NCI-H524 (cell line): ENCODE measurements around the gene RAET1L.
"Not testable (repeated sequence)": the region's sequence is repeated elsewhere in the genome, so short reads cannot be mapped to it uniquely, and the experiment has no call there.

Experiments used
- DNase-seq, 2 experiments: peaks; one replicate each; lab custom pipeline; 2025; lab: John Stamatoyannopoulos, UW

The RAET1L gene

DNA sequence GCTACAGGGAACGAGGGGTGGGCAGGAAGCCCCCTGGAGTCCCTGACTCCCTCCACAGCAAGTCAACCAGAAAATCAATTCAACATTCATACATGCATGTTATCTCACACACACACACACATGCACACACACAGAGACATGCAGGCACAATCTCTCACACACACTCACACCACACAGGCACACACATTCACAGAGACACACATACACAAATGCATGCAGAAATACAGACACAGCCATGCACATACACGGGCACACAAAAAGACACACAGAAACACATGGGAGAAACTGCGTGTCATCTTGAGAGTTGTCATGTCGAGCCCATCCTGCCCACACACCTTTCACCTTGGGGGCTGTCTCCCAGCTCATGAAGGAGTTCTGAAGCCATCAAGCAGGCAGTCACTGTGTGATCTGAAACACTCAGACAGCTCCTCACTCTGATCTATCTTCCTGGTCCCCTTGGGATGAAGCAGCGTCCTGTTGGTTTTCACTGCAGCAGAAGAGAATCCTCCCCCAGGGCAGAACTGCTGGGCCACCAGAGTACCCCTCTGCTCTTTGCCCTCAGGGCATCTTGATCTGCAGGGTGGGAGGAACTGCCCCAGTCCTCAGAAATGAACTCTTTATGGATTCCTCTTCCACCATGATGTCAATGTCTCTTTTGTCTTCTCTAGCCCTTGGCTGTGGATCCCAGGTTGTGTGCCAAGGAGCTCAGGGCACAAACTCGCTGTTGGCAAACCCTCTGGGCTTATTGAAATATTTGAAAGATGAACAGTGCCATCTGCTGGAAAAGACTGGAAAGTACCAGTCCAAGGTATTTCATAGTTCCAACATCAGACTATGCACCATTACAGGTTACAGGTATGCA lies 8.8 kb downstream of the RAET1L start:
- peak; percentile 56 to 85 for DNase-seq

DNA sequence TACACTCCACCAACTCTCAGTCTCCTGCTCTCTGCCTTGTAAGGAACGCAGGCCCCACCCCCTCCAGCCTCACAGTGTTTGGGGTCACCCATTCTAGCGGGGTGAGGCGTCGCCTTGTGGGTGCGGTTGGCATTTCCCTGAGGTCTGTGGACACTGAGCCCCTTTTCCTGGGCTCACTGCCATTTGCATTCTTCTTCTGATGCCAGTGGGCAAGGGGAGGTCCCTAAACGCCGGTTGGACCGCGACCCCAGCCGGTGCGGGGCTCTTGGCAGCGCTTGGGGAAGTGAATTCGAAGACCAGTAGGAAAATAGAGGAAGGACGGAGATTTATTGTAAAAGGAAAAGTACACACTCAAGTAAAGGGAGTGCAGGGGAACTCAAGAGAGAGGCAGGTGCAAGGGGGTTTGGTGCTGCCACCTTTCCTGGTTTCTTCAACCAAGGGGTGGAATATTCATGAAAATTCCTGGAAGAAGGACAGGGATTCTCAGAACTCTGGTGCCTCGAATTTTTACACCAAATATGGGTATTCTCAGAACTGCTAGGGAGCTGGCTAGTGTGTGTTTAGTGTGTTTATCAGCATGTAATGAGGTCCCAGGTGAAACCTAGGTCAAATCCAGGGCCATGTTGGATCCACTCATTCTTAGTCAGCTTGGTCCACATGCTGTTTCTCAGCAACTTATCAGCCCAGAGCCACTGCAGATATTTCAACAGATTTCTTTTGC lies 9.9 kb downstream of the RAET1L start:
- DNase-seq = peak in 1 of 2 experiments; percentile 57

DNA sequence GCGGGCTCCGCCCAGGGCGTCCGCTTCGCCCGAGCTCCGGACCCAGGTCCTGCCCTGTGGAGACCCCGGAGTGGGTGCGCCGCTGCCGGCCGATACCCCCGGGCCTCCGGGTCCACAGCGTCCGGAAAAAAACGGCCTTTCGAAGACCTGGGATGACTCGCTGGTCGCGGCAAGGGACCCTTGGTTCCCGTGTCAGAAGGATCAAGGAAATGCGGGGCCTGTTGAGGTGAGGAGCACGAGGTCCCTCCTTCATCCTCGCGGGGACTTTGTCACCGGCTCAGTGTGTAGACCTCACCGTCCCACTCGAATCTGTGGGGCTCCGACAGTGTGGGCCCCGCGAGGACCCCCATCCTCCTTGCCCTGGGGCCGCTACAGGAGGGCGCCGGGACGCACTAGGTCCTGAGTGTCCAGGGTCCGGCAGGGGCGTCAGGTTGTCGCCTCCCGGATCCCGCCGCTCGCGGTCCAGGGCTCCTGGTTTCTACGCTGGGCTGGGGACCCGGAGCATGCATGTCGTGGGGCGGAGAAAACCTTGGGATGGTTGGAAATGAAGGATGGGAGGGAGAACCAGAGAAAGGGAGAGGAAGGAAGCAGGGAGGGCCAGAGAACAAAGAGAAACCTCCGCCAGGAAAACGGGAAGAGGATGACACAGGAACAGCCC lies 10.6 kb downstream of the RAET1L start:
- not testable (repeated sequence) for DNase-seq

DNA sequence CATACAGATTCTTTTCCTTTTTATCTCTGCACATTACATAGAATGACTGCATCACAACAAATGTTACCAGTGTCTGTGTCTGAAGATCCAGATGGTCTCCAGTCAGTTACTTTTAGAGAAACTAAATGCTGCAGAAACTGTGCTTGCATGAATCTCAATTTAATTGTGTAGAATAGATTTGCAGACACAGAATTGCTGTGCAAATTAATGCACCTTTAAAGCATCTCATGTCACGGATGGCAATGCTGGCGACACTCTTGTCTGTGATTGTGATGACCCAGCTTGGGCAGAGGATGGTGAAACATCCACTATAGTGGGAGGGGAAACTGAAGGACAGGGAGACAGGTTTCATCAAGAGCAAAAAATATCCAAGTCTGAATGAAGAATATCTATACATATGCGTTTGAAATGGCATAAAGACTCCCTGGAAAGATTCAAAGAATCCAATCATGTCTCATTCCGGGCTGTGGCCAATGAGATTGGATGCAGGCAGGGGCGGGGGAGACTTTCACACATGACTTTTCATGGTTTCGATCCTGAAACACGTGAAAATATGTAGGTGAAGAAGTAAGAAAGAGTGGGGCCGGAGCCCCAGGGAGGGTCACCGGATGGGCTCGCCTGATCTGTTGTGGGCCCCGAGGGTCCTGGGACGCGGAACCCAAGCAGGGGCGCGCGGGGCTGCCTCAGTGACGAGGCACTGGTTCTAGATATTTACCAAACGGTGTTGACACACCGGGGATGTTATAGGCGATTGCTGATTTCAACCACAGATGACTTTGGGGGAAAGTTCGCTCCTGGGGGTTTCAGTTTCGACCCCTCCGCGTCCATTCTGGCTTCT lies 11.3 kb downstream of the RAET1L start:
- not testable (repeated sequence) for DNase-seq

DNA sequence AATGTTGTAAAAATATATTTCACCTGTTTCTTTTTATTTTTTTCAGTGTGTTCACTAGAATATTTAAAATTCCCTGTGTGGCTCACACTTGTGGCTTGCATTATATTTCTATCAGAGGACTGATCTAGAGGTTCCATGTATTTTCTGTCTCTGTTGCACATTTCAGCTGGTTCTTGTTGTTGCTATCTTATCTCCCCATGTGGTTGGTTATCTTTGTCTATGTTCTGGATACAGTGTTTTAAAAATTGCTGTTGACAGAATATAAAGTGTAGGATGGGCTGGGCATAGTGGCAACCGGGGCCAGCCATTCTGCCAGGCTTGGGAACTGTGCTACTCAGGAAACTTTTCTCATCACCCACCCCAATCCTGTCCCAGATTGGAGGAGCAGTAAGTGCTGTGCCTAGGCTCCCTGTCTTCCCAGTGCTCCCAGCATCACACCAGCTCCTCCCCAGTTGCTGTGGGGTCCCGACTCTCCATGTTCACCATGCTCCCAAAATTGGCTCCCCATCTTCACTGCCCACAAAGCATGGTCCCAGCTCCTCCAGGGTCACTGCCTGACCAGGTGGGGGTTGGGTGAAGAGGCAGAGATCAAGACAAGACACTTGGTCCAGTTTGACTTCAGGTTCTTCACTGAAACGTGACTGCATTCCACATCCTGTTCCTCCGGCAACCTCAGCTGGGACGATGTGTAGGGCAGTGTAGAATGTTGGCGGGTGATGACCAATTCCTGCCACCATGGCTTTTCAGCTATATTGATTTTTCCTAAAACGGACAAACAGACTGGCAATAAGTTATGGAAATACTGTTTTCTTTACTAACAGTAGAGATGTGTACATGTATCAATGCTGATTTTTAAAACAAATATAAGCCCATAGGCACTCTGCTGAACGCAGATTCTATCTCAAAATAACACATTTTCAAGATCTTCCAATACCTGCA lies 12.2 kb downstream of the RAET1L start:
- not testable (repeated sequence) for DNase-seq

DNA sequence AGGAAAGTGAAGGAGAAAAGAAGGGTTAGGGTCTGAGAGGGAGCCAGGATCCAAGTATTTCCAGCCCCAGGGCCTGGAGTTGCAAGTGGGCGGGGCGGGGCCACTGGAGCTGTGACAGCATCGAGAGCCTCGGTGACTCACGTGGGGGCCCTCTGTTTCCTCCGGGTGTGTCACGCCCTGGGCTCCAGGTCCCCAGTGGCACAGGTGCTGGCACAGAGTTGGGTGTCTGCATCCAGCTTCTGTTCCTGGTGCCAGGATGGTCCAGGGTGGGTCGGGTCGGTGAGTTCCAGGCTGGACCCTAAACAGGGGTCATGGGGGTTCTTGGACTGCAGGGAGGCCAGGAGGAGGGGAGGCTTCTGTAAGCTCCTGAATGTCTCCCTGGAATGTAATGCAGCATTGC lies 16.7 kb downstream of the RAET1L start:
- DNase-seq = no peak

DNA sequence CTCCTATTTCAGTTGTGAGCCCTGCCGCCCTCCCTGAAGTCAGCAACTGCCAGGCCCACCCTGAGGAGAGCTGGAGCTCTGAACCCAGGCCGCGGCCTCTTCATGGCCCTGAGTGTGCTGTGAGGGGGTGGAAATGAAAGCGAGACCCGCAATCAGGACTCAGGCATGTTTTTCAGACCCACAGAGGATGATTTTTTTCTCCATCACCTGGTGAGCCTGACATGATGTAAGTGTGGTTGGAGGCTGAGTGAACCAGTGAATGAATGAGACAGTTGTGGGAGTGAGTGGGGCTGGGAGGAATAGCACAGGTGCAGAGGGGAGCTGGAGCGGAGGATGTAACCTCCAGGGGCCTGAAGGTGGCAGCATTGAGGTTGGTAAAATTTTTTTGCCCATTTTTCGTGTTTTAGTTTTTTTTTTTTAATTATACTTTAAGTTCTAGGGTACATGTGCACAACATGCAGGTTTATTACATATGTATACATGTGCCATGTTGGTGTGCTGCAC lies 18.3 kb downstream of the RAET1L start:
- peak in 1 of 2 experiments; percentile 24 for DNase-seq

DNA sequence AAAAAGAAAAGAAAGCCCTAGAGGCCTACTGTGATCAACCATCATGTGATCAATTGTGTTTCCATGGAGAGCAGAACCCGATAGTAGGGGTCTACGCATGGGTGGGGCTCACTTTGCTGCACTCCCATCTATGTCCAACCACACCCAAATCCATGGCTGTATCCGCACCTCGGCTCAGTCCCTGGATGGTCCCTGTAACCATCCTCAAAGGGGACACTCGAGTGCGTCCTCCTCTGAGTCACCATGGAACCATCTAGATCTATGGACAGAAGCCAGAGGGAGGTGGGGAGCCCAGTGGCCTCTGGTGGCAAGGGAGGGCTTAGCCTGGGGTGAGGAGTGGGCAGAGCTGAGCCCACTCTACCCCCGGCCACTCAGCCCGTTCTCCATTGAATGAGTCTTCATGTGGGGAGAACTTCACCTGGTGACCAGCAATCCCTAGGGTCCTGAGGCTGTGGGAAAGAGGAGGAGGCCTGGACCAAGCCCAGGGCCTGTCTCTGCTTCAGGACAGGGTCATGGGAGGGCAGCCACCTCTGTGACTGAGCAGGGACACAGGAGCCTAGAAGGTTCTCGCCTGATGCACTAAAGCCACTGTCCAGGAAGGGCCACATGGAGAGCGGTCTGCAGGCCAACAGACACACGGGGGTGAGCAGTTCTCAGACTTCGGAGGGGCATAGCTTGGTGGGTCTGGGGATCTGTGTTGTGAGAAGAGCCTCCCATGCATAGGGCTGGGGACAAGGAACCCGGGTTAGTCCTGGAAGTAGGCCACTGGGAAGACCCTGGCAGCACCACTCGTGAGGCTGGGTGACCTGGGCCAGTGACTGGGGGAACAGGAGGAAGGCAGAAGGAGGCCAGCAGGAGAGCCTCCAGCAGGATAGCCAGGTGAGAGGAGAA lies 19.3 kb downstream of the RAET1L start:
- no peak for DNase-seq

DNA sequence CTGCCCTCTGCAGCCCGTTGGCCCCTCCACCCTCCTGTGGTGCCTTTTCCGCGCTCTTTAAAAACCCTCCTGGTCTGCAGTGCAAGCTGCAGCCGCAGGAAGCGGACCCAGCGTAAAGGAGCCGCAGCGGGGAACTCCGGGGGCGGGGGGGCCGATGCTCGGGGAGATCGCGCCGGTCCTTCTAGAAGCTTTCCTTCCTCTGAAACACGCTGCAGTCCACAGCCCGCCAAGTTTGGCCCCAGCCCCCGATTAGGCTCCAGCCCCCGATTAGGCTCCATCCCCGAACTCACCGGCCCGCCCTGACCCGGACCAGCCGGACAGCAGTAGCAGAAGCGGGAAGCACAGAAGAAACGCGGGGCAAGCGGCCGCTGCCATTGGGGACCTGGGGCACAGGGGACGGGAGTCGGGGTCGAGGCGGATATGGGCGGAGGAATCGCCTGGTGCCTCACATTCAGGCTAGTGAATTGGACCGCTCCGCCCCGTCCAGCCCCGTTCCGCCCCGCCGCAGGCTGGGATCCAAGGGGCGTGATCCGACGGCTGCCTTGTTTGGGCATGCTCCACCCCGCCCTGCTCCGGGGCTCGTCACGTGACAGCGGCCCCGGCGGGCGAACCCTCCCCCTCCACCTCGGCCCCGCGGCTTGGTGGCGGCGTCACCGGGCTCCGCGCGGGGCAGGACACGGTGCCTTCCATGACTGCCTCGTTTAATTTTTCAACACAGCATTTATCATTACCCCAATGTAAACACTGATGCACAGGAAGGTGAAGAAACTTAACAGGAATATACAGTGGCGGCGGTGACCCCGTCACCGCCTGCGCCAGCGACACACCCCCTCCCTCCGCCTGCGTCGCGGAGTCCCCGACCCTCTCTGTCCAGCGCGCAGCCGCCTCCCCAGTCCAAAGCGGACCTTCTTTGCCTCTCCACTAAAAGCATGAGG lies 20.3 kb downstream of the RAET1L start:
- peak; percentile 83 to 94 for DNase-seq

DNA sequence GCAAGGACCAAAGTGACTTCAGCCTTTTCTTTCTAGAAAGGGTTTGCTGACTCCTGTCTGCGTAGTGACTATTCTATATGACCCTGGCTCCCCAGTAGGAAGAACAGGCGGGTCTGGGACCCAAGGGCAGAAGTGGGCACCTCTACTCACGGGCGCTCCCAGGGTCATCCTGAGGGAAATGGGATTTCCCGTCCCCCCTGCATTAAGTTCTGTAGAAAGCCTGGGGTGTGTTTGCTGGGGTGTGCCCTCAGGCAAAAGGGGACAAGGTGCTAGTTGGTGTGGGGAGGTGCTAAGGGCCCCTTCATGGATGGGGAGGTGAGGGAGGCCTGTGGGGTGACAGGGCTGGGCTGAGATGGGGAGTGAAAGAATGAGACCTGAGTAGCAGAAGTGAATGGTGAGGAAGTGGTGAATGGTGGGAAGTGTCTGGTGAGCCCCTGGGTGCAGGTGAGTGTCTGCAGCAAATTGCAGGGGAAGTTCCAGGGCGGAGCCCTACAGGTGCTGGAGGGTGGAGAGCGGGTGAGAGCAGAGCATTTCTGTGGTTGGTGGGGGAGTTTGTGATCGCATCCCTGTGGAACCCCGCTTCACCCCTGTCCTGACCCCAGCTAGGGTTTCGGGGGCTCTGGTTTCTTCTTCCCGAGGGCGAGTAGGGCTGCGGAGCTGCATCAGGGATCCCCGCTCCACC lies 21.1 kb downstream of the RAET1L start:
- DNase-seq = no peak

DNA sequence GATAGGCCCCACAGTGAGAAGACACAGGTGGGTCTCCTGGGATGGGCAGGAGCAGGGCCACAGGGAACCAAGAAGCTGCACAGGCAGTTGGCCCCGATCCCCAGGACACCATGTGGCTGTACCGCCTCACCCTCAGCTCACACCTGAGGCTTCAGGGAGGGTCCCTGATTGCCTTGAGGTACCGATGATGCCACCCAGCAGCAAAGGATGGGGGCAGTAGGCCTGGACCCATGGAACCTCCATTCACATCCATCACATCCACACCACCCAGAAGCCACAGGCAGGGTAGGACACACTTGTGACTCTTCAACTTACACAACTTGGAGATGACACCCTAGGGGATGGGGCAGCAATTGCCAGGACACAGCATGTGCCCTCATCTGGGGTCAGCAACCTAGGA lies 21.7 kb downstream of the RAET1L start:
- not testable (repeated sequence) for DNase-seq

DNA sequence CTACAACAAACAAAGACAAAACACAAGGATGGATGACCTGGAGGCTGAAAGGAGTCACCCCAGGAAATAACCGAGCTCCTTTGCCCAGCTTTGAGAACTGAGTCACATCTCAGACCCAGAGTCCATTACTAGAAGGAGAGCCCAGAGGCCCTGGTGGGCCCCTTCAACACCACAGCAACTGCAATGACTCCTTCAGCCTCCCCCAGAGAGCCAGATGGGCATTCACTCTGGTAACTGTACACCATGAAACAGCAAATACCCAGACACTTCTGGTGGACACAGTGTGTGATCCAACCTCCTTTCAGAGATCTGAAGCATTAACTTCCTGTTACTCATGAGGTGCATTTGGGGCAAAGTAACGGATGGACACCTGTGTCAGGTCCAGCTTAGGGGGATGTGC lies 22.6 kb downstream of the RAET1L start:
- DNase-seq = no peak

DNA sequence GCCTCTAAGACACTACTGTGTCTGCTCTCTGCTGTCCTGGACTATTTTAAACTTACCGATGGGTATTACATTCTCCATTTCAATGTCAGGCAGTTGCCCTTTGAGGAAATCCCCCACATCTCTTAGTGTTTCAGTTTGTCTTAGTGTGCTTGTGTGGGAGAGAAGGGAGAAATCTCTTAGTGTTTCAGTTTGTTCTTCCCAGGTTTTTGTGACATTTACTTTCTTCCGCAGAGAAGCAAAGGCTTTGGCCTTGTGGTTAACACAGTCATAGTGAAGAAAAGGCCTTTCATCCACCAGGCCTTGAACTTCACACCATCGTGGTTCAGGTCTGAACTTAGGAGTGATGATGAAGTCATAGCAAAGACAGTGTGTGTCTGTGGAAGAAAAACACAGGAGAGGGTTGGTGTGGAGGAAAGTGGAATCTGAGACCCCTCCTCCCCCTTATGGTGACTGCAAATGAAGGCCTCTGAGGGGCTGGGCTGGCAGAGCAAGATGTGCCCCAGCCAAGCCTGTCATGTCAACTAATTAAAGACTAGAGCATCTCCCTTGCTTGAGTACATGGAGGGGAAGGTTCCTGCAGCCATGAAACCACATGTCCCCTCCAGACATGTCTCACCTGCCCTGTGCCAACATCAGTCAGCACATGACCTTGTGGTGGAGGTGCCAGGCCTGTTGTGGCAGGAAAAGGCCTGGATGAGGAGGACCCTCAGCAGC lies 23.9 kb downstream of the RAET1L start:
- DNase-seq = no peak

DNA sequence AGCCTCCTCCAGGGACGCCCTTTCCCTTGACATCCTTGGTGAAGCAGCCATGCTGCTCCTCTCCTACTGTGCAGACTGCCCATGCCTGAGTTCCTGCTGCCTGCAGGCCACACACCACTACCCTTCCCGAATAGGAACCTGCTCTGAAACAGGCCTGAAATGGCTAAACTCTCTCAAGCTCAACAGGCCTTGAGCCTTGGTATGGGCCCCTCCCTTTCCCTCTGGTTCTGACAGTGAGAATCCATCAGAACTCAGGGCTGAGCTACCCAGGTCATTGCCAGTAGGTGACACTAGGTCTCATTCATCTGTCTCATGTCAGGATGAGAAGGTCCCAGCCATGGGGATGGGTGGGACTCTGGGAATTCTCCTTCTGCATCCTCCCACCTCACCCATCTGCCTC lies 25.7 kb downstream of the RAET1L start:
- DNase-seq = no peak

DNA sequence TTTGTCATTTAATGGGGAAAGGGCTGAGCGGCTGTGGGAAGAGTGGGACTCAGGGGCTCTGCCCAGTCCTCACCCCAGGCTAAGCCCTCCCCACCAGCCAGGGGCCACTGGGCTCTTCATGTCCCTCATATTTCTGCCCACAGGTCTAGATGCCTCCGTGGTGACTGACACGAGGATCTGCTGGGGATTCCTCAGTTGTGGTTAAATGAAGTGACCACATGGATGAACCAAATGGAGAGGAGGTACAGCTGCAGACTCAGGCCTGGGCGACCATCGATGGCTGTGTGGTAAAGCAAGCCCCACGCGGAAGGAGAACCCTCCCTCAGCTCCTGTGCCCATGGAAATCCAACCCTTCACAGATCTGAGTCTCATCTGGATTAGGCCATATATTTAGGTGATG lies 29.4 kb downstream of the RAET1L start:
- DNase-seq = no peak

DNA sequence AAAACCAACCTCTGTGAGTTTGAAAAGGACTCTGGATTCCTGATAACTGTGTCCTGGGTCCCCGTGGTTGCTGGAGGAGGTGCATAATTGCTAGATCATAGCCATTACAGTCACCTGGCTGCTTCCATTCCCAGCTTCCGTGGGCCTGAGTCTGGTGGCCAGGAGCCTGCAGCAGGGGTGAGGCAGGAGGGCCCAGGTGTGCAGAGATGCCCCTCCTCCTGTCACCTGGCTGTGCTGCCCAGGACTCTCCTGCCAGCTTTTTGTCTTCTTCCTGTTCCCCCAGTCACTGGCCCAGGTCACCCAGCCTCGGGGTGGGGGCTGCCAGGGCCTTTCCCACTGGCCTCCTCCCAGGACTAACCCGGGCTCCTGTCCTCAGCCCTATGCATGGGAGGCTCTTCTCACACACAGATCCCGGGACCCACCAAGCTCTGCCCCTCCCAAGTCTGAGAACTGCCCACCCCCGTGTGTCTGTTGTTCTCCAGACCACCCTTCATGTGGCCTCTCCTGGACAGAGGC lies 30.0 kb downstream of the RAET1L start:
- no peak for DNase-seq

DNA sequence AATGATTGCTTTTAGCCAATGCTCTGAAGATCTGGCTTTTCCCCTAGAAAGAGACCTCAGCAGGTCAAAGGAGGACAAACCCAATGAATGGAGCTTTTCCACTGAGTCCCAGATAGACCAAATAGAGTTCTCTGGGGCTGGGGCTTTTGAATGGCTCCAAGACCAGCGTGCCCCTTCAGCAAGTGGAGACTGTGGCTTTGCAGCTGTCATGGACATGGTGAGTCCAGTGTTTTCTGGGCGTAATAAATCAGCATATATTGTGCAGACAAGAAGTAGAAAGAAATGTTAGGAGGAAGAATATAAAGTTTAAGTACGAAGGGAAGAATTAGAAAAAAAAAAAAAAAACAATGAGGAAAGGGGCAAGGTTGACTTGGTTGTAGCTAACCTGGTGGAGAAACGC lies 33.5 kb downstream of the RAET1L start:
- no peak for DNase-seq
